Lower lobe of right lung (tissue), 1 donor: Measurements from ENCODE around the gene PON1. TPM values are rescaled to one million over a fixed set of nuclear protein-coding genes. Genes with fewer than 3 reads are reported as not detected.

Source experiments
- total RNA-seq: library from RNA; stranded (reverse); fragmentation: NEBNext Ultra II Directional; extraction: Animal tissue kit (Norgen Biotek cat#: 25700); gene quantifications from one replicate; pipeline ENCODE4 v1.2.1, GENCODE V29; 2021
- donor health status: DM: no; HTN: yes; CAD: no; lungs with severe emphysema.

Gene PON1
- total RNA-seq, 1 donor from 2014 or later = 0.24 TPM

Other genes with a start within 250 kb of the PON1 start
- 25.6 TPM for gene PON3, start 71.8 kb upstream of the PON1 start, total RNA-seq
- gene PON2, start 110.5 kb upstream of the PON1 start, total RNA-seq = 168 TPM
- 0.50 TPM for gene ASB4, start 161.4 kb upstream of the PON1 start, total RNA-seq